HCEC 1CT (cell line): ENCODE measurements around the gene SCYGR4.
A peak's percentile ranks its signal among the peaks of the same experiment; 100 is the strongest.
"Not testable (repeated sequence)": the region's sequence is repeated elsewhere in the genome, so short reads cannot be mapped to it uniquely, and the experiment has no call there.

ENCODE experiments used
- DNase-seq: peaks from one replicate; pipeline ENCODE4 v3.0.0-alpha.2; 2017

Gene SCYGR4, protein sequence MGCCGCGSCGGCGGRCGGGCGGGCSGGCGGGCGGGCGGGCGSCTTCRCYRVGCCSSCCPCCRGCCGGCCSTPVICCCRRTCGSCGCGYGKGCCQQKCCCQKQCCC

DNA sequence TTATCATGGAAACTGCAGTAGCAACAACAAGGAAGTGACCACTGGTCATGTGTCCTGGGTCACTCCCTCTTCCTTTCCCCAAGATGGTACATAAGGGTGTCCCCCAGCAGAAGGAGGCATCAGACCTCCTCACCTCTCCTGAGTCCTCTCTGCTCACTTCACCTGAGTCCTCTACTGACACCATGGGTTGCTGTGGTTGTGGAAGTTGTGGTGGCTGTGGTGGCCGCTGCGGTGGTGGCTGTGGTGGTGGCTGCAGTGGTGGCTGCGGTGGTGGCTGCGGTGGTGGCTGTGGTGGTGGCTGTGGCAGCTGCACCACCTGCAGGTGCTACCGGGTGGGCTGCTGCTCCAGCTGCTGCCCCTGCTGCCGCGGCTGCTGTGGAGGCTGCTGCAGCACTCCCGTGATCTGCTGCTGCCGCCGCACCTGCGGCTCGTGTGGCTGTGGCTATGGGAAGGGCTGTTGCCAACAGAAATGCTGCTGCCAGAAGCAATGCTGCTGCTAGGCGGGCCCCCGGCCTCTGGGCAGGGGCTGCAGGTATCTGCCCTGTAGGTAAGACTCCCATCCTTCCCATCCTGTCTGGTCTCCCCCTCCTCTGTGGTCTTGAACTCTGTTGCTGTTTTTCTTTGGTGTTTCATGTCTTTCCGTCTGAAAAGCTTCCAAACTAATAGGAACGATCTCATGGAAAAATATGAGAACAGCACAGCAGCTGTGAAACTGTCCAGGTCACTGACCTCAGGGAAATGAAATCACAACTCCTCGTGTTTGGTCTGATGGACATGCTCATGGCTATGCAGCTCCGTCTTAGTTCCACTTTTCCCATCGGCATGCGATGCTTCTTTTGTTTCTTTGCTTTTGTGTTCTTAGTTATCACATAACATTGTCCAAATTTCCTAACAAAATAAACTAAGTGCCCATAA, at the start of gene SCYGR4:
Gene SCYGR4, plus strand, starts transcription at position 183 of the 915 bp plus-strand sequence. Its CDS starts 0 bp downstream, at position 183.
- DNase-seq = no peak

DNA sequence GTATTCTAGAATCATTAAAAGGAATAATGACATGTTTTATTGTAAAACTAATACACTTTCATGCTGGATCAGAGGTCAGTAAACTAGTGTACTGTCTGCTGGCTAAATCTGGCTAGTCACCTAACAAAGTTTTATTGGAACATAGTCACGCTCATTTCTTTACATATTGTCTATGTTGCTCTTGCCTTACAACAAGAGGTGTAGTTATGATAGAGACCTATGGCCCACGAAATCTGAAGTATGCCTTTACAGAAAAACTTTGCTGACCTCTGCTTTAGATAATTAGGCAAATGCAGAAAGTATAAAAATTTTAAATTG, 48.5 kb upstream of the SCYGR4 start:
- DNase-seq = no peak

DNA sequence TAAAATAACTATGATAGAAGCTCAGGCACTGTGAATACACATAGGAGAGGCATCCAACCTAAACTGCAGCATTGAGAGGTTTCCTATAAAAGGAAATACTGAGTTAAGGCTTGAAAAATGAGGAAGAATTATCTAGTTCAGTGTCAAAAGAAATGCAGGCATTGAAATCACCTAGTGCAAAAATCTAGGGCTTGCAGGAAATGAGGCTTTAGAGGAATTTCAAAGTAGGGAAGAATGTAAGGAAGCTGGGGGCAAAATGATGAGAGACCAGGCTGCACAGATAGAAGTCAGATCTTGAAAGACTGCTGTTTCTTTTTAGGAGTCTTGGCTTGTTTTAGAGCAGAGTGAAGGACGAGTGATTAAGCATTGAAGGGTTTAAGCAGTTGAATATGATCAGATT, 46.7 kb upstream of the SCYGR4 start:
- no peak for DNase-seq

DNA sequence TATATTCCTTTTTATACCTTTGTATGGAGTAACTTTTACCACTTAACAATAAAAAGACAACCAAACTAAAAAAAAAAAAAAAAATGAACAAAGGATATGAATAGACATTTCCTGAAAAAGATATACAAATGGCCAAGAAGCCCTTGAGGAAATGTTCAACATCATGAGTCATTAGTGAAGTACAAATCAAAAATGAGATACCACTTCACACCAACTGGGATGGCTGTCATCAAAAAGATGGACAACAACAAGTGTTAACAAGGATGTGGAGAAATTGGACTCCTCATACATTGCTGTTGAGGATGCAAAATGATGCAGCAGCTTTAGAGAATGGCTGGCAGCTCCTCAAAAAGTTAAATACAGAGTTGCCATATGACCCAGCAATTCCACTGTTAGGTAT, 41.2 kb upstream of the SCYGR4 start:
- DNase-seq = no peak

DNA sequence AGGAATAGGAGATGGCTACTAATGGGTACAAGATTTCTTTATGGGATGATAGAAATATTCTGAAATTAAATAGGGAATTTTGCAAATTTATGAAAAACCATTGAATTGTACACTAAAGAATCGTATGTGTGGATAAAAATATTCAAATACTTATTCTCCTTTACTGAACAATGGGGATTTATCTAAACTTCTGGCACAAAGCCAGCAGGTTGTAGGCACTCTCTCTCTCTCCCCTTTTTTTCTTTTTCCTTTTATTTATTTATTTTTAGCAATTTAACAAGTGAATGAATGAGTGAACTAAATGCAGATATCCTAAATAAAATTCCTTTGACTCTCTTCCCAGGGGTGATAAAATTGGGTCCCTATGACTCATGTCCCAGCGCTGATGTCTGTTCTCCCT, 40.5 kb upstream of the SCYGR4 start:
- DNase-seq = no peak

DNA sequence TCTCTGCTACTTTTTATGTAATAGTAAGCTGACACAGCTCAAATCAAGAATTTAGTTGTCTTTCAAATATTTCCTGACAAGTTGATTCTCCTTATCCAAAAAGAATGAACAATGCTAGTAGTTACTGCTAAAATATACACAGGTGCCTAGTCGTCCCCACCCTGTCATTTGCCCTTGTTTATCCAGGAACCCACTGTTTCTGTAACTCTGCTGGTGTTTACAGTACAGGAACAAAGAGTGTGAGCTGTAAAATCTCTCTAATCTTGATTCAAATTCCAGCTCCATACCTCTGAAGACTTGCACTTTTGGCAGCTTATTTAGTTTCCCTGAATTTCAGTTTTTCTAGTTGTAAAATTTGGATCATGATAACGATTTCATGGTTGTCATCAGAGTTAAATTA, 39.7 kb upstream of the SCYGR4 start:
- no peak for DNase-seq

DNA sequence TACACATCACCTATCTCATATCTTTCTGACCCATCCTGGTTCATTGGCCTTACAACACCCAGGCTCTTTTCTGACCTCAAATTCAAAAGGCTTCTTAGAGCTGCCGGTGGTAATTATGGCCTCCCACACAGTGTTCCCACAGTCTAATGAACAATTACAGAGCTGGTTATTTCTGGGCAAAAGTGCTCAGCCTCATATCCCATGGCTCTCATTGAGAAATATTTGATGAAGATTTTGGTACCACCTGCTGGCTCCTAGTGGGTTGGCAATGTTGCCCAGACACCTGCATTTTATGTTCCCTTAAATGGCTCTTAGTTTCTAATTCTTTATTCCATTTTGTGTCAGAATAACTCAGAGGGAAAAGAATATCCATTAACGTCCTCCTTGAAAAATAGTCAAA, 38.7 kb upstream of the SCYGR4 start:
- DNase-seq = no peak

DNA sequence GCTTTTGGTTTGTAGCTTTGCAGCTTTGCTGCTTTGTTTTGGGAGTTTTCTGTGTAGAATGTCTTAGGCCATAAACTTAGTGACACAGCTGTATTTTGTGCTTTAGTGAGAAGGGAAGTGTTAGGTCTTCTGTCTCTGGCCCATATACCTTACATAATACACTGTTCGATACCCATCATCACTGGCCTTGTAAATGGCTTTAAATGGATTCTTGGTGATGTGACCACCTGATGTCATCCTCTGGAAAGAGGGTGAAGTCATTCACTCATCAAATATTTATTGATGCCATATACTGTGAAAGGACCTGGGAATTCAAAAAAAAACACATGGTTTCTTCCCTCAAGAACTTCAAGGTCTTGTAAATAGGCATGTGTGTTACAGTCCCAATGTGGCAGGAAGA, 37.5 kb upstream of the SCYGR4 start:
- DNase-seq = no peak

DNA sequence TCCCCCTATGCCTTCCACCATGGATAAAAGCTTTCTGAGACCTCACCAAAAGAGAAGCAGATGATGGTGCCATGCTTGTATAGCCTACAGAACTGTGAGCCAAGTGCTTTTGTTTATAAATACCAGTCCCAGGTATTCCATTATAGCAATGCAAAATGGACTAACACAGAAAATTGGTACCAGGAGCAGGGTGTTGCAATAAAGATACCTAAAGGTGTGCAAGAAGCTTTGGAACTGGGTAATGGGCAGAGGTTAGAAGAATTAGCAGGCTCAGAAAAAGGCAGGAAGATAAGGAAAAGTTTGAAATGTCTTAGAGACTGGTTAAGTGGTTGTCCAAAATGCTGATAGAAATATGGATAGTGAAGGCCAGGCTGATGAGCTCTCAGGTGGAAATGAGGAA, 34.9 kb upstream of the SCYGR4 start:
- DNase-seq = no peak

DNA sequence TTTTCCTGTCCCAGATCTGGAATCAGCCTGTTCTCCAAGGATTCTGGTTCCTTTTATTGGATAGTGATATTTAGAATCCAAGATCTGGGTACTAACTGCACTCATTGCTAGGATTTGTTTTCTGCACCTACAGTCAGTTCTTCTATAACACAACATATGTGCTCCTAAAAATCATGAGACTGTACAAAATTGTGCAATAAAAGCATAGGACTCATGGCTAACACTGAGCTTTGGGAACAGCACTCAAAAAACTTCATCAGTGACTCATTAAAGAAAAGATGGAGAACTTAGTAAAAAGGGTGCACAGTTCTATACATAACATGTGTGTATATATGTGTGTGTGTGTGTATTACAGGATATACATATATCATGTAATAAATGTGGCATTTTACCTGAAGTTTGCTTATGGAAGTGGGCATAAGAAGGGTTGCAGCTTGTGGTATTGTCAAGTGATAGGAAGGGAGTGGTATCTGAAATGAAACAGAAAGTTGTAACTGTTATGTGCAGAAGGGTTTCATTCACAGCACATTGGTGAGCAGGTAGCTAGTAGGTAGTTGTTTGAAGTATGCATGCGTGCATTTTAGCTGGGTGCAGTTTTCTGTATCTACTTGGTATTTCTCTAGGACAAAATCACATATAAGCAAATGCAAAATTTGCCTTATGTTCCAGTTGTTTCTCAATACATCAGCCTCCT, 24.5 kb upstream of the SCYGR4 start:
- DNase-seq = peak; percentile 17

DNA sequence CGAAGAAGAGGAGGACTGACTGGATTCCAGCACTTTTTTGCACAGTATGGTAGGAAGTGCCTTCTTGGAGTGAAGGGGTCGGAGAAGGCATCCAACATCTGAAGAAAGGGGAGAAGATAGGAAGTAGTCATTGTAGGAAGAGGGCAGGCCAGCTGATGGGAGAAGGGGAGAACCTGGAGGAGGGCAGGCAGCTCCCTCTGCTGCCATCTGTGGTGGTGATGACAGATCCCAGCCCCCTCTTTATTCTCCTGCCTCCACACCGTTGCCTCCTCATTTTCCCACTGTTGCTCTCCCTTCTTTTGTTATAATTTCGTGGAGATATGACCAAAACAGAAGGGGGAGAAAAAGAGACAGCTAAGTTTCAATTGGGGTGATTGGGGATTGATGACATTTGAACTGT, 21.5 kb upstream of the SCYGR4 start:
- no peak for DNase-seq

DNA sequence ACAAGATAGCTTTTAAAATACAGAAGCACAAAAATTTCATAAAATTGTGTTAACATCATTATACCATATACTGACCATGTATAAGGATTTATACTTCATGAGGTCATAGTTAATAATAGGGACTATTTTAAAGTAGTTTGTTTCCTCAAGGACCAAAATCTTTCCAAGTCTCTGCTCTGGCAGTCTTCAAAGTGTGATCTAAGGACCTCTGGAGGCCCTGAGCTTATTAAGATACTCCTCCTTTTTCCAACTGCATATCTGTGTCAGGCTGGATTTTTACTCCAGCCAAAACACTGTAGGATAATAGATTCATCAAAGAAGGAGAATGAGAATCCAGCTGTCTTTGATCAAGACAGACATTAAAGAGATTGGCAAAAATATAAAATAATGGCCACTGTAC, 20.3 kb upstream of the SCYGR4 start:
- no peak for DNase-seq

DNA sequence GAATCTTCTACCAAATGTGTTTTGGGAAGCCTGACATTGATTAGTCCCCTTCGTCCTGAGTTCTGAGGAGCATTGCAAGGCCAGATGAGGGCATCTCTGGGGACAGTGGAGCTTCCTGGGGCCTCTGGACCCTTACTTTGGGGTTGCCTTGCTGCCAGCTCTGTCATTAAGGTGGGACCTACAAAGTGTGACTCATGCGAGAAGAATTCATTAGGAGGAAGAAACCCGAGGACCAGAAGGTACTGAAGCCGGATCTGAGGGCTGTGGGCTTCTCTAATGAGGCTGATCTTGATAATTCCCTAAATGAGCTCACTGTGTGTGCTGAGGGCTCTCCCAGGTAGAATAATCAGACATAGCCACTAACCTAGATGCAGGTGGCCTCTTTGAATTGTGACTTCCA, 19.3 kb upstream of the SCYGR4 start:
- DNase-seq = no peak

DNA sequence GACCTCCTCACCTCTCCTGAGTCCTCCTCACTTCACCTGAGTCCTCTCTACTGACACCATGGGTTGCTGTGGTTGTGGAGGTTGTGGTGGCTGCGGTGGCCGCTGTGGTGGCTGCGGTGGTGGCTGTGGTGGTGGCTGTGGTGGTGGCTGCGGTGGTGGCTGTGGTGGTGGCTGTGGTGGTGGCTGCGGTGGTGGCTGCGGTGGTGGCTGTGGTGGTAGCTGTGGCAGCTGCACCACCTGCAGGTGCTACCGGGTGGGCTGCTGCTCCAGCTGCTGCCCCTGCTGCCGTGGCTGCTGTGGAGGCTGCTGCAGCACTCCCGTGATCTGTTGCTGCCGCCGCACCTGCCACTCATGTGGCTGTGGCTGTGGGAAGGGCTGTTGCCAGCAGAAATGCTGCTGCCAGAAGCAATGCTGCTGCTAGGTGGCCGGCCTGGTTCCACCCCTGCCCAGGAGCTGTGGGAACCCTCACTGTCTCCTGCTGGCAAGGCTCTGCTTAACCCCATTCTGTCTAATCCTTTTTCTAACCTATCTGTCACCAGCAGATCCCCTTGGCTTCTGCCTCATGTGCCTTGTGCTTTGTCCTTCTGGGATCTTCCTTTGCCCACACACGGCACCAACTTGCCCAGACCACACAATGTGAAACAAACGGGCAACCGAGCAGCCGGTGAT, 18.3 kb upstream of the SCYGR4 start, which contains the start of gene SCYGR2:
Gene SCYGR2, plus strand, starts transcription at position 59 of the 669 bp plus-strand sequence. Its CDS starts 0 bp downstream, at position 59.
- not testable (repeated sequence) for DNase-seq

DNA sequence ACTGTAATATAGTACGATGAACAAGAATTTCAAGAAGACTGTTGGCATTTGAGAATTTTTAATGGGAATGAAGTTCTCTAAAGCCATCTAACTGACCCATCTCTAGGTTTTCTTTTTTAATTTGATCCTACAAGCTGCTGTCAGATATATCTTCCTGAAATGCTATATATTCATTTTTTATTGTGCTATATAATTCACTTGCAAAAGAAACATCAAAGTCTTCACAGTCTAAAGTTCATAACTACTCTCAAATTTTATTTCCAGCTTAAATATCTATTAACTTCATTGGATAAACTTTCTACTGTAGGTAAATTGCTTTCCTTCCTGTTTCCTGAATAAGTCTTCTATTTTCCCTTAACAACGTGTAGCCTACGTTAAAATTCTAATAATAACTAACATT, 14.9 kb upstream of the SCYGR4 start:
- no peak for DNase-seq

DNA sequence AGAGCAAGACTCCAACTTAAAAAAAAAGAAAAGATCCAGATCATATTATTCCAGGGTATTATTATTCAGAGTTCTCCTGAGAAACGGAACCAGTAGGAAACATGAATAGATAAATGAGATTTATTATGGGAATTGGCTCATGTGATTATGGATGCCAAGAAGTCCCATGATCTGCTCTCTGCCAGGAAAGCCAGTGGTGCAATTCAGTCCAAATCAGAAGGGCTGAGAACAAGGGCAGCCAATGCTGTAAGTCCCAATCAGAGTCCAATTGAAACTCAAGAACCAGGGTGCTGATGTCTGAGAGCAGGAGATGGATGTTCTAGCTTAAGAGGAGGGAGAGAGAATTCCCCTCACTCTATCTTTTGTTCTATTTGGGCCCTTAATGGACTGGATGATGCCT, 10.8 kb upstream of the SCYGR4 start:
- no peak for DNase-seq

DNA sequence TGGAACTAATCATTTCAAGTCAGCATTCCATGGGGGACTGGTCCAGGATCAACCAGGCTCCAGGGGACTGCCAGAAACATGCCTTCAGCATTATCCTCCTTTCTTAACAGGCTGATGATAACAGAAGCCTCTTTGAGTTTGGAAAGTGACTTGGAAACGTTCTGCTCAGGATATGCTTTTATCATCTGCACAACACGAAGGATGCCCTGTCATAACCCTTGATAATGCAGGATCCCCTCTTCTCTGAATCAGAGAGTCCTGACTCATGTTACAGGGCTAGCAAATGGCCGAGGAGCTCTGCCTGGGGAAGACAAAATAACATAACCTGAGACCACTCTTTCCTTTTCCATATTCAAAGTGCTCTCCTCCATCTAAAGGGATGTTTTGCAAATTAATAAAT, 9.4 kb upstream of the SCYGR4 start:
- no peak for DNase-seq

DNA sequence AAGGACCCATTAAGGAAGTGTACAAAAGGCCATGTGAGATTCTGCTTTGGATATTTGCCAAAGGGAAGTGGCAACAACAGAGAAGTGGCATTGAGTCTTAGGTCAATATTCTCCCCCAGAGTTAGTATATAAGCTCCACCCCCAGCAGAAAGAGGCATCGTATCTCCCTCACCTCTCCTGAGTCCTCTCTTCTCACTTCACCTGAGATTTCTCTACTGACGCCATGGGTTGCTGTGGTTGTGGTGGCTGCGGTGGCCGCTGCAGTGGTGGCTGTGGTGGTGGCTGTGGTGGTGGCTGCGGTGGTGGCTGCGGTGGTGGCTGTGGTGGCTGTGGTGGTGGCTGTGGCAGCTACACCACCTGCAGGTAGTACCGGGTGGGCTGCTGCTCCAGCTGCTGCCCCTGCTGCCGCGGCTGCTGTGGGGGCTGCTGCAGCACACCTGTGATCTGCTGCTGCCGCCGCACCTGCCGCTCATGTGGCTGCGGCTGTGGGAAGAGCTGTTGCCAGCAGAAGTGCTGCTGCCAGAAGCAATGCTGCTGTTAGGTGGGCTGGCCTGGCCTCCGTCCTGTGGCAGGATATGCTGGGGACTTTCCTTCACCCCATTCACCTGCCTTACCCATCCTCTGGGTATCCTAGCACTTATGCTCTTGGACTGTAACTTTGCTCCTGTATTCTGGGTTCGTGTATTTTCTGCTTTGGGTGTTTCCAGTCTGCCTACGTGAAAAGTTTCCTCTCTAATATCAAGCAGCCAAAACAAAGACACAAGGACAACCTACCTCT, 8.5 kb upstream of the SCYGR4 start:
- DNase-seq = no peak

DNA sequence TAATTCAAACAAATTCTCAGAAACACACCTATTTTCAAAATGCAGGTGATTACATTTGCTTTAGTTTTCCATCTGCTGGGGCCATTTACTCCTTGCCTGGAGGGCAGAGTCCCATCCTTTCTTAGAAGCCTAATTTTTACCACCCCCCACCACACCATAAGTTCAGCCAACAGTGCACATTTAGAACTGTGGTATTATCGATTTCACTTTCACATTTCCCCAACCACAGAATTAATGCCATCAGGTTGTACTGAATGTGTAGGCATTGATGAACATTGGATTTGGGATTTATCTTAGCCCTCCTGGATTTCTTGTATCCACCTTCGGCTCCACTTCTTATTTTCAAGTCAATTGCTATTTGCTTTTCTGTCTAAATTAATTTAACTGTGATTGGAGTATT, 7.2 kb upstream of the SCYGR4 start:
- no peak for DNase-seq

DNA sequence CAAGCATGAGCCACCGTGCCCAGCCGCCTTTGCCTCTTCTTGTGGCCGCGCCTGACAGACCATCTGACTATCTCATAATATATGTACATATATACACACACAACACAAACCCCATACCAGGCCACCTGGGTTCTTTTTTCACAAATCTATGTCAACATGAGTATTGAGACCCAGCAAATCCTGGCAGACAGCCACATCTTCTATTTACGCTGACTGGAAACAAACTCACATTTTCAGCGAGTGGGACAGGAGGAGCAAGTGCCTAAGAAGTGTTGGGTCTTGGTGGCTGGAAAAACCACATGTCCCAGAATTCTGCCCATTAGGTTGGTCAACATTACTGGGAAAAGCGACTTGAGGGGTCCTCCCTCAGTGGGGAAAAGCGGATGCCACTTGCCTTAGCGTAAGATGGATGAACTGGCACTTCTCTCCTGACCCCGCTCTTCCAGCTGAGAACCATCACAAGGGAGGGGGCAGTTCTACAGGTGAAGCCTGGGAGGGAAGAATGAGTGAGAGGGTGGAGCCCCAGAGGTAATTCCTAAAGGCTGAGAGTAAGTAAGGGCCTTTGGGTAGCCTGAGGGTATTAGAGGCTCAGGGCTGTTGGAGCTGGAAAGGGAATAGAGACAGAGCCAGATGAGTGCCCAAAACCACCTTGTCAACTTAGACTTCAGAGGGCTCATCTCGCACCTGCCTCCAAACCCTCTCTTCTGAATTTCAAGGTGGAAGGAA, 4.6 kb upstream of the SCYGR4 start:
- DNase-seq = no peak

DNA sequence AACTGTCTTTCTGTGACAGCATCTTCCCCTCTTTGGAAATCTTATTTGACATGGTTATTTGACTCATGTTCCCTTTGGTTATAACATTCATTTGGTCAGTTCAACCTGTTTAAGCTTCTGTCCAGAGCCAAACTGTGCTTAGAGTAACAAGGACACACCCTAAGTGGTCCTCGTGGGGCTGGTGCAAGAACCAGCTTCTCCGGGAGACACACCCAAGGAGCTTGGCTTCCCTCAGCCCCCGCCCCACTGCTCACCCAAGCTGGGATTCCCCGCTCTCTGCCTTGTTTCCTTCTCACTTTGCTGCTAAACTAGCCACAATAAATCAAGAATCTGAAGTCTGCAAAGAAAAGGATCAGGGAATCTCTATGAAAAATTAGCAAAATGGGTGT, 4.0 kb upstream of the SCYGR4 start:
- DNase-seq = no peak

DNA sequence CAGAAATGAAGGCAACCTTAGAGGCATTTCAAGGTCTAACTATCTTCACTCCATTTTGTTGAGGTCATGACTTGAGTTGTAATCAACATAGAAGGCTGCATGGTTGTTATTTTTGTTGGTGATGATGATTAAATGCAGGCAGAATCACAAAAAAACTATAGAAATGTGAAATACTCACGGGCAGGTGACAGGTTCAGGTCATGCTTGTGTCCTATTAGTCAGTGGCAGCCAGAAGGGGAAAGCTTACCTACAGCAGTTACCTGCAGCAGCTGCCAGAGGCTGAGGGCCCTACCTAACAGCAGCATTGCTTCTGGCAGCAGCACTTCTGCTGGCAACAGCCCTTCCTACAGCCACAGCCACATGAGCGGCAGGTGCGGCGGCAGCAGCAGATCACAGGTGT, 3.1 kb upstream of the SCYGR4 start:
- no peak for DNase-seq
